ENCODE data around the gene LMF1.

Gene LMF1

GRCh38 chr16:986411-986810, 15.6 kb upstream of the LMF1 start:
- TF ChIP-seq, protein P1, sequence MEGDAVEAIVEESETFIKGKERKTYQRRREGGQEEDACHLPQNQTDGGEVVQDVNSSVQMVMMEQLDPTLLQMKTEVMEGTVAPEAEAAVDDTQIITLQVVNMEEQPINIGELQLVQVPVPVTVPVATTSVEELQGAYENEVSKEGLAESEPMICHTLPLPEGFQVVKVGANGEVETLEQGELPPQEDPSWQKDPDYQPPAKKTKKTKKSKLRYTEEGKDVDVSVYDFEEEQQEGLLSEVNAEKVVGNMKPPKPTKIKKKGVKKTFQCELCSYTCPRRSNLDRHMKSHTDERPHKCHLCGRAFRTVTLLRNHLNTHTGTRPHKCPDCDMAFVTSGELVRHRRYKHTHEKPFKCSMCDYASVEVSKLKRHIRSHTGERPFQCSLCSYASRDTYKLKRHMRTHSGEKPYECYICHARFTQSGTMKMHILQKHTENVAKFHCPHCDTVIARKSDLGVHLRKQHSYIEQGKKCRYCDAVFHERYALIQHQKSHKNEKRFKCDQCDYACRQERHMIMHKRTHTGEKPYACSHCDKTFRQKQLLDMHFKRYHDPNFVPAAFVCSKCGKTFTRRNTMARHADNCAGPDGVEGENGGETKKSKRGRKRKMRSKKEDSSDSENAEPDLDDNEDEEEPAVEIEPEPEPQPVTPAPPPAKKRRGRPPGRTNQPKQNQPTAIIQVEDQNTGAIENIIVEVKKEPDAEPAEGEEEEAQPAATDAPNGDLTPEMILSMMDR (IDR thresholded peaks at IDR 0.05), result no peak

GRCh38 chr16:985646-986400, 15.0 kb upstream of the LMF1 start:
- TF ChIP-seq, protein P1 (IDR thresholded peaks at IDR 0.05), result no peak

- TF ChIP-seq, protein P1 (IDR thresholded peaks at IDR 0.05), result no peak
These were observed 14.2 kb upstream of the LMF1 start for GRCh38 chr16:984736-985636.

DNA sequence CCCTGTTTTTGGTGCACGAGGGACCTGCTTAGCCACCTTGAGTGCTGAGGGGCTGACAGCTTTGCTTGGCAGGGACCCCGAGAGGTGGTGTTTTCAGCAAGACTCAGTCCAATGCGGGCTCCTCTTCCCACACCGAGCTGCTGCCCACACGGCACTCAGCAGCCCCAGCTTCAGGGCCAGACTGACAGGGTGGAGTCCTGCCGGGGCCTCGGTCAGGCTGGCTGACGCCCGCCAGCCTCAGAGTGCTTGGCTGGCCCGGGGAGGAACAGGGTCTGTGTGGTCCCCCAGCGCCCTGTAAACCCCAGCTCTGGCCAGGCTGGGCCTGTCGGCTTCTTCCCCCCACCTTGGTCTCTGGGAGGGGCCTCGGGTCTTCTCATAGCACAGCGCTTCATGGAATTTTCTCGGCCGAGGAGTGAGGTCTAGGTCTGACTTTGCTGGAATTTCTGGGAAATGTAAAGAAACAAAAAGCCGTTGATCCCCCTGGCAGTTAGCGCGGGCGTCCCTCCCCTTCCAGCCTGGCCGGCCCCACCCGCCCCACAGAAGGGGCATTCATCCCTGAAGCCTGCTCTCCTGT, 13.4 kb upstream of the LMF1 start:
- TF ChIP-seq, protein P1 (IDR thresholded peaks at IDR 0.05), result no peak

DNA sequence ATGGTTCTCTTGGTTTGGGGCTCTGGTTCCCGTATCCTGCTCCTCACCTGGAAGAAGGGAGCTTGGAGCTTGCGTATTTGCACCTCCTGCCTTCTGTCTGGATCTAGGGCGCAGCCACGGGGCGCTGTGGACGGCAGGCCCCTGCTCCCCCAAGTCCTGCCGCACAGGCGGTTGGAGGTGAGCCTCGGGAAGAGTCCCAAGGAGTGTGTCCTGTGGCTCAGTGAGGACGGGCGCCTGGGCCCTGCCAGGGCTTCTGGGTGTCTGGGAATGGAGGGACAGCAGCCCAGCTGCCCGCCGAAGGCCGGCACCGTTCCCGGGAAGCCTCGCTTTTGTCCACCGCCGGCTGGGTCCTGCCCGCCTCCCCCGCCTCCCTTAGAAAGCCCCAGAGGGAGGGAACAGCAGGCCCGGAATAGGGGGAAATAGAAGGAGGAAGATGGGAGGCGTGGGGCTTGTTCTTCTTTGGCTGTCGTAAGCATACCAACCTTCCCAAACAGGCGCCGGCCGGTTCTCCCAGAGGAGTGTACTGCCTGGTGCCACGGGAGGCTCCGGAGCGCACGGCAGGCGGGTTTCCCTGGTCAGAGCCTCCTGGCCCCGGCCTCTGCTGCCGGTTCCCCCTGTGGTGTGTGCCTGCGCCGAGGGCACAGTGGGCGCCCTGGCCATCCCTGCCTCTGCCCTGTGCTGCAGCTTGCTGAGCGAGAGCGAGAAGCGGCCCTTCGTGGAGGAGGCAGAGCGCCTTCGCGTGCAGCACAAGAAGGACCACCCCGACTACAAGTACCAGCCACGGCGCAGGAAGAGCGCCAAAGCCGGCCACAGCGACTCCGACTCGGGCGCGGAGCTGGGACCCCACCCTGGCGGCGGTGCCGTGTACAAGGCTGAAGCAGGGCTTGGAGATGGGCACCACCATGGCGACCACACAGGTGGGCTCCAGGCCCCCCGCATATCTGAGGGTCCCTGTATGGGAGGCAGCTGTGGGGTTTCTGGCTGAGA, 12.6 kb upstream of the LMF1 start:
- TF ChIP-seq, protein P1 (IDR thresholded peaks at IDR 0.05), result no peak

GRCh38 chr16:982145-983043, 11.6 kb upstream of the LMF1 start:
- TF ChIP-seq, protein P1 (IDR thresholded peaks at IDR 0.05), result no peak

Measured in LNCAP (cell line).